GM18526 (cell line): ENCODE measurements around the gene CEBPA.

ENCODE experiments used
- POLR2A ChIP-seq: IDR thresholded peaks from 3 replicates; pipeline ENCODE4 v1.6.1; 2011; ENCODE audit not compliant: insufficient read length; ENCODE audit errors: extremely low read depth

Gene CEBPA

GRCh38 chr19:33334271-33334670 is 31.9 kb upstream of the CEBPA start:
- no peak for TF ChIP-seq POLR2A

GRCh38 chr19:33333642-33334041 is 31.3 kb upstream of the CEBPA start:
- TF ChIP-seq POLR2A = no peak

DNA sequence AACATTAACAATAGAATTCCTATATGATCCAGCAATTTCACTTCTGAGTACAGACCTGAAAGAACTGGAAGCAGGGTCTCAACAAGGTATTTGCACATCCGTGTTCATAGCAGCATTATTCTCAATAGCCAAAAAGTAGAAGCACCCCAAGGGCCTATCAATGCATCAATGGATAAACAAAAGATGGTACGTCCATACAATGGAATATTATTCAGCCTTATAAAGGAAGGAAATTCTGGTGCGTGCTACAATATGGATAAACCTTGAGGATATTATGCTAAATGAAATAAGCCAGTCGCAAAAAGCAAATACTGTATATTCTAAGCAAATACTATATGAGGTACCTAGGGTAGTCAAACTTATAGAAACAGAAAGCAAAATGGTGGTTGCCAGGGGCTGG is 30.8 kb upstream of the CEBPA start:
- no peak for TF ChIP-seq POLR2A

DNA sequence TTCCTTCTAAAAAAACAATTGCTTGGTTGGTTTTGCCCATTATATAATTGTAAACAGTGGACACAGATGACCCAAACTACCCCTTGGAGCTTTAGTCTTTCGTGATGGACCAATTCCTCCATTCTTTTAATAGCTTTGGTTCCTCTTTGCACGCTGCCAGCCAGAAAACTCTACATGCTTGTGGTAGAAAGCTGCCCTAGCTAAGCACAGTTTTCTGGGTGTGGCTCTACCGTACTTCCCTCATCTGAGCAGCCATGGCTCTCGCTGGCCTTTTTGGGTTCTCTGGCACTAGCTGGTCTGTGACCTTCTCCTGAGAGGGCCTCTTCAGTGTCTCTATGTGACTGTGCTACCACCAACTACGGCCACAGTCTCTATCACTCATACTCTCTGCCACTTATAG is 29.9 kb upstream of the CEBPA start:
- no peak for TF ChIP-seq POLR2A

DNA sequence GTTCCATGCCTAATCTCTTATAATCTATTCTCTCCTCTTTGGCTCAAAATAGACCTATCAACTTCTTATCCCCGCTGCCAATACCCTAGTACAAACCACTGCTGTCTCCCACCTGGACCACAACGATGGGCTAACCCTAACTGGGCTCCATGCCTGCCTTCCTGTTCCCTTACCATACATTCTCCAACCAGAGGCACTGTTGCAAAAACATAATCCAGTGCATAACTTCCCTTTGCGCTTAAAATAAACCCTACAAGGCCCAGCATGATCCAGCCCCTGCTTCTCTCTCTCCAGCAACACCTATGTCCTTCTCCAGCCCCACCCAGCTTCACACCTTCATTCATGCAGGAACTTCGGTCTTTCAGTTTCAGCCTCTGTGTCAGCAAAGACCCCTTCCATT is 27.4 kb upstream of the CEBPA start:
- no peak for TF ChIP-seq POLR2A

GRCh38 chr19:33329060-33329459 is 26.7 kb upstream of the CEBPA start:
- TF ChIP-seq POLR2A = no peak

GRCh38 chr19:33325920-33326319 is 23.6 kb upstream of the CEBPA start:
- TF ChIP-seq POLR2A = no peak

- TF ChIP-seq POLR2A = no peak
Observed at GRCh38 chr19:33324628-33325027, 22.3 kb upstream of the CEBPA start.

GRCh38 chr19:33323093-33323820 is 20.9 kb upstream of the CEBPA start:
- TF ChIP-seq POLR2A = no peak

DNA sequence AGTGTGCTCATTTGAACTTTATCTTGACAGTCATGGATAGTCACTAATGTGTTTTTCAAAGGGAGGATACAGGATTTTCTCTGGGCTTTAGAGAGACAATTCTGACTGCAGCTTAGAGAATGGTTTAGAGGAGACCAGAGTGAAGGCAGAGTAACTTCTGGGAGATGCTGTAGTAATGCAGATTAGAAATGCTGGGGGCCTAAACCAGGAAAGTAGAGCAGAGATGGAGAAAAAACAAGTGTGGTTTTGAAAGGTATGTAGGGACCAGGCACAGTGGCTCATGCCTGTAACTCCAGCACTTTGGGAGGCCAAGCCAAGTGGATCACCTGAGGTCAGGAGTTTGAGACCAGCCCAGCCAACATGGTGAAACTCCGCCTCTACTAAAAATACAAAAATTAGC is 18.3 kb upstream of the CEBPA start:
- TF ChIP-seq POLR2A = no peak

DNA sequence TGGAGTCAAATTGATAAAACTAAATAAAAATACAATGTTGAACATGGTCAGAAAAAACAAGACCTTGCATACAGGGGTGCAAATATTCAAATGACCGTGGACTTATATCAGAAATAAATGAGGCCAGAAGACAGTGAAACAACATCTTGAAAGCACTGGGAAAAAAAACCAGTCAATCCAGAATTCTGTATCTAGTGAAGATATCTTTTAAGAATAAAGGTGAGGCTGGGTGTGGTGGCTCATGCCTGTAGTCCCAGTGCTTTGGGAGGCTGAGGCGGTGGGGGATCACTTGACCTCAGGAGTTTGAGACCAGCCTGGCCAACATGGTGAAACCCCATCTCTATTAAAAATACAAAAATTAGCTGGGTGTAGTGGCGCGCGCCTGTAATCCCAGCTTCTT is 15.2 kb upstream of the CEBPA start:
- no peak for TF ChIP-seq POLR2A

DNA sequence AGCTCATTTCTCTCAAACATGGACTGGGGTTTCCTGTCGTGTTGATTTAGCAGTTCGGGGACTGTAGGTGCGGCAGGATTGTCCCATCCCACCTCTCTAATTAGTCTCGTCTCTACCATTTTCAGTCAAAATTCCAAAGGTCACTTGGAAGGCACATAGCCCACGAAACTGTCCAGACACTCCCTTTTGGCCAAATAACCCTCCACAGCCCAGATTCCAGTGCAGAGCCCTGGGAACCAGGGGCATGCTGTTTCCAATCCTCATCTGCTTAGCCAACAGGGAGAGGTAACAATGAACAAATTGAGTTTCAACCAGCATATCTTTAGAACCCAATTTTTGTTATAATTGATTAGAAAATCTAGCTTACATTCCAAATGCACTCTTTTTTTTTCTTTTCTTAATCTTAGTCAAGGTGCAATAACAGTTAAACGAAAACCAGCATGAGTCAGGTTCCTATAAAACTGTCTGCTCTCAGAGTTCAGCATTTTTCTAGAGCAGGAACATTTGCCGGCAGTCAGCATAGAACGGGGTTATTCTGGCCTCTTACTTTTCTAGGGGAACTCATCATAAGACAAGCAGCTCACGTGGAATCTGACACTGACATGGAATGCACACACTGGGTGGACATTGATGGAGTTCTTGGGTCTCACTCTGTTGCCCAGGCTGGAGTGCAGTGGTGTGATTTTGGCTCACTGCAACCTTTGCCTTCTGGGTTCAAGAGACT is 14.4 kb upstream of the CEBPA start:
- TF ChIP-seq POLR2A = no peak

- no peak for TF ChIP-seq POLR2A
Observed at GRCh38 chr19:33312065-33312464, 9.7 kb upstream of the CEBPA start.

GRCh38 chr19:33311326-33311682 is 9.0 kb upstream of the CEBPA start:
- TF ChIP-seq POLR2A = no peak

- TF ChIP-seq POLR2A = no peak
Observed at GRCh38 chr19:33310606-33311325, 8.4 kb upstream of the CEBPA start.

- no peak for TF ChIP-seq POLR2A
Observed at GRCh38 chr19:33309826-33310225, 7.5 kb upstream of the CEBPA start.
